ENCODE results near the gene CDH20. TPM values are rescaled to one million over a fixed set of nuclear protein-coding genes. Genes with fewer than 3 reads are reported as not detected.

The CDH20 gene
- polyA plus RNA-seq, 1 experiment: 0.02 TPM

DNA sequence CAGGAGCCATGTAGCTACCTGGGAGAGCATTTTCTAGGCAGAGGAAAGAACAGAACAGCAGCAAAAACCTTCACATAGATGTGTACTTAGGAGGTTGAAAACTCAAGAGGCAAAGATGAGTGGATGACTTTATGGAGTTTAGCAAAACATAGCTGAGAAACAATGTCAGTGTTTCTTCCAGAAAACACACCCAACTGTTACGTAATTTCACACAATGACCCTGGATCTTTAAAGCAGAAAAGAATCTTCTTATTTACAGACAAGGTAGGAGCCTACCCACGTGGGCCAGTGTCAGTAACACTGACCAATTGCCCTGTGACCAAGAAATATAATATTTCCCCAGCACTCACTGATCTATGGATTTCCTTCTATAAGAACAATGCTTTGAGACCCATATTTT lies 254.6 kb downstream of the CDH20 start:
- no peaks in the 10 kb centered on the region for H3K27me3 ChIP-seq (ENCODE audit: control insufficient read depth, insufficient read depth, low read length)
- no peaks in the 10 kb centered on the region for H3K36me3 ChIP-seq (ENCODE audit: control insufficient read depth, insufficient read depth, low read length)
- DNase-seq (ENCODE audit: low read depth): no peak
- TF ChIP-seq, protein P1, sequence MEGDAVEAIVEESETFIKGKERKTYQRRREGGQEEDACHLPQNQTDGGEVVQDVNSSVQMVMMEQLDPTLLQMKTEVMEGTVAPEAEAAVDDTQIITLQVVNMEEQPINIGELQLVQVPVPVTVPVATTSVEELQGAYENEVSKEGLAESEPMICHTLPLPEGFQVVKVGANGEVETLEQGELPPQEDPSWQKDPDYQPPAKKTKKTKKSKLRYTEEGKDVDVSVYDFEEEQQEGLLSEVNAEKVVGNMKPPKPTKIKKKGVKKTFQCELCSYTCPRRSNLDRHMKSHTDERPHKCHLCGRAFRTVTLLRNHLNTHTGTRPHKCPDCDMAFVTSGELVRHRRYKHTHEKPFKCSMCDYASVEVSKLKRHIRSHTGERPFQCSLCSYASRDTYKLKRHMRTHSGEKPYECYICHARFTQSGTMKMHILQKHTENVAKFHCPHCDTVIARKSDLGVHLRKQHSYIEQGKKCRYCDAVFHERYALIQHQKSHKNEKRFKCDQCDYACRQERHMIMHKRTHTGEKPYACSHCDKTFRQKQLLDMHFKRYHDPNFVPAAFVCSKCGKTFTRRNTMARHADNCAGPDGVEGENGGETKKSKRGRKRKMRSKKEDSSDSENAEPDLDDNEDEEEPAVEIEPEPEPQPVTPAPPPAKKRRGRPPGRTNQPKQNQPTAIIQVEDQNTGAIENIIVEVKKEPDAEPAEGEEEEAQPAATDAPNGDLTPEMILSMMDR (IDR thresholded peaks at IDR 0.05; ENCODE audit: insufficient read depth, low read depth, low read length): no peak
- POLR2A ChIA-PET: no interaction called here
- CTCF ChIA-PET: interaction anchor here (1.7 to 1.9 kb wide), 2 partner anchors 8 to 307 kb away, joined by 5 to 7 read pairs; no protein-coding TSS in a partner anchor
- no peak overlapping the region for H3K4me3 ChIP-seq (ENCODE audit: low read depth, low read length)

DNA sequence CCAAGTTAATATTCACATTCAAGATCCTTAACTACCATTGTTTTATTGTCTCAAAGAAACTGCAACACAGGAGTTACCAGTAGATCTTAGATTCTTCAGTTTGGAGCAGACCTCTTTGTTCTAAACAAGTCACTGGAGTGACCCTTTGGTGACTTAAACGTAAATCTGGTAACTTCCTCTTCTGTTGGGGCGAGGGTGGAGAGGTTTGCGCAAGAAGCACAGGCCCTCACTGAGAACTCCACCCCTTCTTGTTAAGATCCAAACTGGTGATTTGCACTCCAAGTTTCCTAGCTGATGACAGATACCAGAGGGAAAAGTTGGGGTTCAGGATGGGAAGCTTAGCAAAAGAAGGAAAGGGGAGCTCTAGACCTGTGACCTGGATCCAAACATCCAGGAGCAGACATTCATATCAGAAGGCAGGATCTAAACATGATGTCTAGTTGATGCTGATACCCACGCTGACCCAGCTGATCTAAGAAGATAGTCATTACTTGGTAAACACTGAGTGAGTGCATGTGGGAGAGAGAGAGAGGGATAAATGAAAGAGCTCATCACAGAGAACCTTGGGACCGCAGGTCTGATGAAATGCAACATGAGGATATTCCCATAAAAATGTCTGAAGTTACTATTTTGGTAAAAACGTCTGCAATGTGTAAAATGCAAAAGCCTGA lies 256.0 kb downstream of the CDH20 start:
- ChIA-PET CTCF (interaction anchor here (1.2 to 1.9 kb wide), 2 partner anchors 10 to 305 kb away, joined by 4 to 7 read pairs; no protein-coding TSS in a partner anchor), POLR2A (no interaction called here)
- TF ChIP-seq, protein P1 (IDR thresholded peaks at IDR 0.05; ENCODE audit: insufficient read depth, low read depth, low read length): no peak
- Histone ChIP-seq H3K27me3 (ENCODE audit: control insufficient read depth, insufficient read depth, low read length) (no peaks in the 10 kb centered on the region), H3K4me3 (ENCODE audit: low read depth, low read length) (no peak overlapping the region), H3K36me3 (ENCODE audit: control insufficient read depth, insufficient read depth, low read length) (no peaks in the 10 kb centered on the region)
- no peak for DNase-seq (ENCODE audit: low read depth)

DNA sequence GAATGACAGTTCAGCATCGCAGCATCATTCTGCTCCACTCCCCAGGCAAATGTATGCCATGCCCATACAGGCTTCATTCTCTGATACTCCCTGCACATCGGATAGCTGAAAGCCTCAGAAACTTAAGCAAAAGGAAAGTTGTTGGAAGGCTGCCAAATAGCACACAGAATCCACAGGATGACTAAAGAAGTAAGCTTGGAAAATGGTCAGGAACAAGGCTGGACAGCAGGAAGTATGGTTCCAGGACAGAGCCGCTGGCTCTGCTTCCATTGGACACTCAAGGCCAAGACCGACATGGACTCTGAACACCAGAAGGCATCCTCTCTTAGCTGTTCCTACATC lies 256.5 kb downstream of the CDH20 start:
- no peaks in the 10 kb centered on the region for H3K36me3 ChIP-seq (ENCODE audit: control insufficient read depth, insufficient read depth, low read length)
- TF ChIP-seq, protein P1 (IDR thresholded peaks at IDR 0.05; ENCODE audit: insufficient read depth, low read depth, low read length): no peak
- no peaks in the 10 kb centered on the region for H3K27me3 ChIP-seq (ENCODE audit: control insufficient read depth, insufficient read depth, low read length)
- no peak overlapping the region for H3K4me3 ChIP-seq (ENCODE audit: low read depth, low read length)
- no peak for DNase-seq (ENCODE audit: low read depth)
- ChIA-PET POLR2A (no interaction called here), CTCF (interaction anchor here (1.2 to 2.6 kb wide), 2 partner anchors 8 to 9 kb away, joined by 4 to 10 read pairs; no protein-coding TSS in a partner anchor)

DNA sequence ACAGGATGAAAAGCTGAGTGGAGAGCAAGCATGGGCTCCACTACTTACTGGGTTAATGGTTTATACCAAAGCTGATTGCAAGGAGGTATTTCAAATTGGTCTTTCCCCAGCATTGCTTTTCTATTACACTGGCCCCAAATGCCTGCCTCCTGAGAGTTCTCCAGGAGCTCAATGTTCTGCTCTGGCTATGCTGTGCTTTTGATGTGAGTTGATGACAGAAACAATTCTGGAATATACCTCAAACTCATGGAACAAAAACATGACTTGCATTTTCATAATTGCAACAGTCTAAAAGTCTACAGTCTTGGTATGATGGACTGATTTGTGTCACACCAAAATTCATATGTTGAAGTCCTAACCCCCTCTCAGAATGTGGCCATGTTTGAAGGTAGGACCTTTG lies 258.0 kb downstream of the CDH20 start:
- H3K36me3 ChIP-seq (ENCODE audit: control insufficient read depth, insufficient read depth, low read length): no peaks in the 10 kb centered on the region
- TF ChIP-seq, protein P1 (IDR thresholded peaks at IDR 0.05; ENCODE audit: insufficient read depth, low read depth, low read length): no peak
- CTCF ChIA-PET: interaction anchor here (2.6 kb wide), 1 partner anchor 10 kb away, joined by 10 read pairs; no protein-coding TSS in a partner anchor
- no peak overlapping the region for H3K4me3 ChIP-seq (ENCODE audit: low read depth, low read length)
- POLR2A ChIA-PET: no interaction called here
- H3K27me3 ChIP-seq (ENCODE audit: control insufficient read depth, insufficient read depth, low read length): no peaks in the 10 kb centered on the region
- no peak for DNase-seq (ENCODE audit: low read depth)

DNA sequence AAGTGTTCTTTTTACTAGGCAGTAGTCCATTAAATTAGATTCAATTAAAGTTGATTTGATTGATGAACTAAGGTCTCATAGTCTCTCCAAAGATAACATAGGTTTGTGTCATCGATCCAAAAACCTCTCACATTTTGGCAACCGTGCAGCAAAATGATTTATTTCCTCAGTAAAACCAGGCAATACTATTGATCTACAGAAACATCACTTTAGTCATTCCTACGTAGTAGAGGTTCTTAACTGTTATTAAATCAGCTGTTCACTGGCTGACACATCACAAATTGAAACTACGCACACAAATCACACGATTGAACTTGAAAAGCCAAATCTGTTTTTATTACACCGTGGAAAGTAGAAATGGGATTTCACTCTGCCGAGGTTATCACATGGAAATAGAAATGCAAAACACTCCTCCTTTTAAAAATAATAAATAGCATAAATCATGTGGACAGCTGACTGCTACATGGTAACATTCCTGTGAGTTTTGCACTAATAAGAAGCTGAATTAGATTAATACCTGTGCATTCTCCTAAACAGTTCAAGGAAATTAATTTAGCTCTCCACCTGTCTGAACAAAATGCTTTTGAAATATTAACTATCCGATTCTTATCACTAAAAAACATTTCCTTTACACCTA lies 262.5 kb downstream of the CDH20 start:
- Histone ChIP-seq H3K36me3 (ENCODE audit: control insufficient read depth, insufficient read depth, low read length) (no peaks in the 10 kb centered on the region), H3K4me3 (ENCODE audit: low read depth, low read length) (no peak overlapping the region), H3K27me3 (ENCODE audit: control insufficient read depth, insufficient read depth, low read length) (no peaks in the 10 kb centered on the region)
- POLR2A ChIA-PET: no interaction called here
- no peak for DNase-seq (ENCODE audit: low read depth)
- CTCF ChIA-PET: interaction anchor here (1.3 to 2.4 kb wide), 3 partner anchors 8 to 14 kb away, joined by 5 to 13 read pairs (median 5); no protein-coding TSS in a partner anchor
- TF ChIP-seq, protein P1 (IDR thresholded peaks at IDR 0.05; ENCODE audit: insufficient read depth, low read depth, low read length): no peak
